Measurements from ENCODE around the gene PITPNC1. TPM values are rescaled to one million over a fixed set of nuclear protein-coding genes. Genes with fewer than 3 reads are reported as not detected.
"Not testable (repeated sequence)": the region's sequence is repeated elsewhere in the genome, so short reads cannot be mapped to it uniquely, and the experiment has no call there.

The PITPNC1 gene
- total and polyA plus RNA-seq, 5 donors from 2014 or later: 27.3 to 47.9 (median 39.5) TPM

- Mint-ChIP-seq H3K4me1 (peaks cover 11 to 61% (median 29%) of the 10 kb centered on the region in 4 donors), H3K4me3 (no peak overlapping the region), H3K36me3 (peaks cover 9% of the 10 kb centered on the region), H3K27me3 (no peaks in the 10 kb centered on the region), H3K9me3 (no peaks in the 10 kb centered on the region), H3K27ac (peak overlapping the region in 1 of 3 donors; percentile 32)
- Histone ChIP-seq H3K36me3 (ENCODE audit: control insufficient read depth, insufficient read depth, low read length) (no peaks in the 10 kb centered on the region), H3K9me3 (ENCODE audit: control insufficient read depth in 2 of 2, low read length in 2 of 2) (no peaks in the 10 kb centered on the region), H3K27me3 (ENCODE audit: control insufficient read depth, insufficient read depth, low read length) (no peaks in the 10 kb centered on the region), H3K4me1 (ENCODE audit: control insufficient read depth, insufficient read depth, low read length, poor library complexity, severe bottlenecking) (peaks cover 8% of the 10 kb centered on the region), H3K27ac (ENCODE audit: insufficient read depth, low read length, poor library complexity, severe bottlenecking) (no peak overlapping the region), H3K4me3 (ENCODE audit: low read depth, low read length) (no peak overlapping the region)
- ATAC-seq (ENCODE audit: low read depth in 2 of 2): no peak
- DNase-seq: no peak
Observed at GRCh38 chr17:67403483-67403882, 26.4 kb downstream of the PITPNC1 start.

- peaks cover 20 to 53% (median 24%) of the 10 kb centered on the region in 4 donors for H3K4me1 Mint-ChIP-seq
- not testable (repeated sequence) for H3K27me3 ChIP-seq (ENCODE audit: control insufficient read depth, insufficient read depth, low read length); H3K9me3 ChIP-seq (ENCODE audit: control insufficient read depth in 2 of 2, low read length in 2 of 2); H3K4me3 ChIP-seq (ENCODE audit: low read depth, low read length); H3K27ac Mint-ChIP-seq; H3K27ac ChIP-seq (ENCODE audit: insufficient read depth, low read length, poor library complexity, severe bottlenecking); H3K9me3 Mint-ChIP-seq; H3K4me3 Mint-ChIP-seq; ATAC-seq (ENCODE audit: low read depth in 2 of 2); H3K36me3 ChIP-seq (ENCODE audit: control insufficient read depth, insufficient read depth, low read length); DNase-seq; H3K36me3 Mint-ChIP-seq; H3K4me1 ChIP-seq (ENCODE audit: control insufficient read depth, insufficient read depth, low read length, poor library complexity, severe bottlenecking); H3K27me3 Mint-ChIP-seq
Observed at GRCh38 chr17:67408455-67408830, 31.4 kb downstream of the PITPNC1 start.

GRCh38 chr17:67411397-67411796, 34.3 kb downstream of the PITPNC1 start:
- Mint-ChIP-seq H3K27me3 (no peaks in the 10 kb centered on the region), H3K4me1 (peaks cover 8 to 44% (median 23%) of the 10 kb centered on the region in 4 donors), H3K4me3 (peak overlapping the region in 1 of 4 donors; percentile 16), H3K27ac (peak overlapping the region; percentile 69 to 85 (median 70)), H3K36me3 (peaks cover 4% of the 10 kb centered on the region), H3K9me3 (peaks cover 0 to 8% (median 0%) of the 10 kb centered on the region in 7 donors)
- Histone ChIP-seq H3K4me3 (ENCODE audit: low read depth, low read length) (no peak overlapping the region), H3K27ac (ENCODE audit: insufficient read depth, low read length, poor library complexity, severe bottlenecking) (no peak overlapping the region), H3K27me3 (ENCODE audit: control insufficient read depth, insufficient read depth, low read length) (no peaks in the 10 kb centered on the region), H3K36me3 (ENCODE audit: control insufficient read depth, insufficient read depth, low read length) (no peaks in the 10 kb centered on the region), H3K9me3 (ENCODE audit: control insufficient read depth in 2 of 2, low read length in 2 of 2) (peaks cover 0 to 7% of the 10 kb centered on the region in 2 experiments), H3K4me1 (ENCODE audit: control insufficient read depth, insufficient read depth, low read length, poor library complexity, severe bottlenecking) (no peaks in the 10 kb centered on the region)
- ATAC-seq (ENCODE audit: low read depth in 2 of 2) (no peak), DNase-seq (no peak)

GRCh38 chr17:67412032-67412431, 35.0 kb downstream of the PITPNC1 start:
- H3K36me3 Mint-ChIP-seq: peaks cover 4% of the 10 kb centered on the region

GRCh38 chr17:67412941-67413340, 35.9 kb downstream of the PITPNC1 start:
- Mint-ChIP-seq H3K36me3 (peaks cover 4% of the 10 kb centered on the region), H3K27me3 (no peaks in the 10 kb centered on the region), H3K27ac (peak overlapping the region; percentile 8 to 68 (median 45)), H3K9me3 (peaks cover 0 to 8% (median 0%) of the 10 kb centered on the region in 7 donors), H3K4me1 (peaks cover 8 to 42% (median 21%) of the 10 kb centered on the region in 4 donors), H3K4me3 (no peak overlapping the region)
- Histone ChIP-seq H3K9me3 (ENCODE audit: control insufficient read depth in 2 of 2, low read length in 2 of 2) (peaks cover 0 to 7% of the 10 kb centered on the region in 2 experiments), H3K27me3 (ENCODE audit: control insufficient read depth, insufficient read depth, low read length) (no peaks in the 10 kb centered on the region), H3K4me1 (ENCODE audit: control insufficient read depth, insufficient read depth, low read length, poor library complexity, severe bottlenecking) (no peaks in the 10 kb centered on the region), H3K4me3 (ENCODE audit: low read depth, low read length) (no peak overlapping the region), H3K27ac (ENCODE audit: insufficient read depth, low read length, poor library complexity, severe bottlenecking) (no peak overlapping the region), H3K36me3 (ENCODE audit: control insufficient read depth, insufficient read depth, low read length) (no peaks in the 10 kb centered on the region)
- DNase-seq: no peak
- ATAC-seq (ENCODE audit: low read depth in 2 of 2): no peak

More at GRCh38 chr17:67412032-67412431, 35.0 kb downstream of the PITPNC1 start:
- Histone ChIP-seq H3K4me1 (ENCODE audit: control insufficient read depth, insufficient read depth, low read length, poor library complexity, severe bottlenecking) (no peaks in the 10 kb centered on the region), H3K4me3 (ENCODE audit: low read depth, low read length) (no peak overlapping the region), H3K27ac (ENCODE audit: insufficient read depth, low read length, poor library complexity, severe bottlenecking) (no peak overlapping the region), H3K27me3 (ENCODE audit: control insufficient read depth, insufficient read depth, low read length) (no peaks in the 10 kb centered on the region), H3K36me3 (ENCODE audit: control insufficient read depth, insufficient read depth, low read length) (no peaks in the 10 kb centered on the region), H3K9me3 (ENCODE audit: control insufficient read depth in 2 of 2, low read length in 2 of 2) (peaks cover 0 to 7% of the 10 kb centered on the region in 2 experiments)
- Mint-ChIP-seq H3K27ac (peak overlapping the region in 2 of 3 donors; percentile 69 to 70), H3K27me3 (no peaks in the 10 kb centered on the region), H3K4me3 (no peak overlapping the region), H3K4me1 (peaks cover 8 to 44% (median 22%) of the 10 kb centered on the region in 4 donors), H3K9me3 (peaks cover 0 to 8% (median 0%) of the 10 kb centered on the region in 7 donors)
- ATAC-seq (ENCODE audit: low read depth in 2 of 2) (no peak), DNase-seq (no peak)

GRCh38 chr17:67413388-67413787, 36.3 kb downstream of the PITPNC1 start:
- H3K4me1 ChIP-seq (ENCODE audit: control insufficient read depth, insufficient read depth, low read length, poor library complexity, severe bottlenecking): no peaks in the 10 kb centered on the region
- Mint-ChIP-seq H3K4me1 (peaks cover 8 to 45% (median 24%) of the 10 kb centered on the region in 4 donors), H3K36me3 (peaks cover 4% of the 10 kb centered on the region), H3K9me3 (peaks cover 0 to 8% (median 0%) of the 10 kb centered on the region in 7 donors), H3K27me3 (no peaks in the 10 kb centered on the region), H3K27ac (no peak overlapping the region), H3K4me3 (no peak overlapping the region)
- ATAC-seq (ENCODE audit: low read depth in 2 of 2) (no peak), DNase-seq (no peak)
- H3K9me3 ChIP-seq (ENCODE audit: control insufficient read depth in 2 of 2, low read length in 2 of 2): peaks cover 0 to 7% of the 10 kb centered on the region in 2 experiments
- no peaks in the 10 kb centered on the region for H3K36me3 ChIP-seq (ENCODE audit: control insufficient read depth, insufficient read depth, low read length)
- H3K4me3 ChIP-seq (ENCODE audit: low read depth, low read length): no peak overlapping the region
- no peaks in the 10 kb centered on the region for H3K27me3 ChIP-seq (ENCODE audit: control insufficient read depth, insufficient read depth, low read length)
- no peak overlapping the region for H3K27ac ChIP-seq (ENCODE audit: insufficient read depth, low read length, poor library complexity, severe bottlenecking)

- no peaks in the 10 kb centered on the region for H3K36me3 Mint-ChIP-seq
- peaks cover 0 to 8% (median 0%) of the 10 kb centered on the region in 7 donors for H3K9me3 Mint-ChIP-seq
- H3K9me3 ChIP-seq (ENCODE audit: control insufficient read depth in 2 of 2, low read length in 2 of 2): peaks cover 0 to 7% of the 10 kb centered on the region in 2 experiments
- no peaks in the 10 kb centered on the region for H3K36me3 ChIP-seq (ENCODE audit: control insufficient read depth, insufficient read depth, low read length)
- no peaks in the 10 kb centered on the region for H3K4me1 ChIP-seq (ENCODE audit: control insufficient read depth, insufficient read depth, low read length, poor library complexity, severe bottlenecking)
- no peaks in the 10 kb centered on the region for H3K27me3 Mint-ChIP-seq
- ATAC-seq (ENCODE audit: low read depth in 2 of 2): no peak
- no peak for DNase-seq
- no peak overlapping the region for H3K4me3 Mint-ChIP-seq
- no peaks in the 10 kb centered on the region for H3K27me3 ChIP-seq (ENCODE audit: control insufficient read depth, insufficient read depth, low read length)
- H3K4me3 ChIP-seq (ENCODE audit: low read depth, low read length): no peak overlapping the region
- no peak overlapping the region for H3K27ac Mint-ChIP-seq
- H3K27ac ChIP-seq (ENCODE audit: insufficient read depth, low read length, poor library complexity, severe bottlenecking): no peak overlapping the region
- H3K4me1 Mint-ChIP-seq: peaks cover 8 to 44% (median 22%) of the 10 kb centered on the region in 4 donors
Observed at GRCh38 chr17:67414130-67414529, 37.0 kb downstream of the PITPNC1 start.

- ATAC-seq (ENCODE audit: low read depth in 2 of 2) (no peak), DNase-seq (no peak)
- Histone ChIP-seq H3K4me1 (ENCODE audit: control insufficient read depth, insufficient read depth, low read length, poor library complexity, severe bottlenecking) (no peaks in the 10 kb centered on the region), H3K36me3 (ENCODE audit: control insufficient read depth, insufficient read depth, low read length) (no peaks in the 10 kb centered on the region), H3K9me3 (ENCODE audit: control insufficient read depth in 2 of 2, low read length in 2 of 2) (peaks cover 0 to 7% of the 10 kb centered on the region in 2 experiments), H3K27me3 (ENCODE audit: control insufficient read depth, insufficient read depth, low read length) (no peaks in the 10 kb centered on the region), H3K4me3 (ENCODE audit: low read depth, low read length) (no peak overlapping the region), H3K27ac (ENCODE audit: insufficient read depth, low read length, poor library complexity, severe bottlenecking) (no peak overlapping the region)
- Mint-ChIP-seq H3K4me3 (no peak overlapping the region), H3K36me3 (no peaks in the 10 kb centered on the region), H3K27ac (peak overlapping the region in 1 of 3 donors; percentile 72), H3K4me1 (peaks cover 8 to 49% (median 23%) of the 10 kb centered on the region in 4 donors), H3K27me3 (no peaks in the 10 kb centered on the region), H3K9me3 (peaks cover 0 to 8% (median 0%) of the 10 kb centered on the region in 7 donors)
Observed at GRCh38 chr17:67414559-67414958, 37.5 kb downstream of the PITPNC1 start.

Measured in CD4-positive, CD25-positive, alpha-beta regulatory T cell (primary cell).